GM23338 (cell line): ENCODE data around the gene CD6. TPM values are rescaled to one million over a fixed set of nuclear protein-coding genes. Genes with fewer than 3 reads are reported as not detected.

Experiments used
- ATAC-seq: fragments of 200-7000 bp; cut with Tn5 transposase; 3 replicates; pipeline ENCODE4 v1.9.1; 2020
- DNase-seq: peaks from one replicate; pipeline ENCODE4 v3.0.0-alpha.2; 2015; ENCODE audit warnings: low spot score
- H2AFZ ChIP-seq: fragments of 200-600 bp; sonication (generic); 2 replicates; pipeline ENCODE4 v1.8.0; 2016; ENCODE audit warnings: antibody characterized with exemption, mild to moderate bottlenecking, moderate library complexity
- H3F3A ChIP-seq: fragments of 200-600 bp; sonication (generic); replicated peaks from 2 replicates; pipeline ENCODE4 v1.8.0; 2017; ENCODE audit warnings: antibody characterized with exemption, mixed run types, low read depth
- H3K27ac ChIP-seq: fragments of 200-600 bp; sonication (generic); 2 replicates; pipeline ENCODE4 v1.6.1; 2016; ENCODE audit warnings: low read depth
- H3K27me3 ChIP-seq: fragments of 200-600 bp; sonication (generic); 2 replicates; pipeline ENCODE4 v1.8.0; 2016; ENCODE audit warnings: mild to moderate bottlenecking, mixed run types, moderate library complexity; ENCODE audit not compliant: insufficient read depth
- H3K36me3 ChIP-seq: fragments of 200-600 bp; sonication (generic); 2 replicates; pipeline ENCODE4 v1.8.0; 2016; ENCODE audit warnings: mild to moderate bottlenecking; ENCODE audit not compliant: insufficient read depth
- H3K4me1 ChIP-seq: fragments of 200-600 bp; sonication (generic); 2 replicates; pipeline ENCODE4 v1.8.0; 2016; ENCODE audit warnings: mild to moderate bottlenecking, moderate library complexity; ENCODE audit not compliant: insufficient read depth
- H3K4me2 ChIP-seq: fragments of 200-600 bp; sonication (generic); 2 replicates; pipeline ENCODE4 v1.7.1; 2017; ENCODE audit warnings: mixed run types
- H3K4me3 ChIP-seq: fragments of 200-600 bp; sonication (generic); 2 replicates; pipeline ENCODE4 v1.6.1; 2016; ENCODE audit warnings: mixed run types
- H3K79me2 ChIP-seq: fragments of 200-600 bp; sonication (generic); replicated peaks from 2 replicates; pipeline ENCODE4 v1.8.0; 2017; ENCODE audit warnings: mild to moderate bottlenecking; ENCODE audit not compliant: insufficient read depth
- H3K9me2 ChIP-seq: fragments of 200-600 bp; sonication (generic); 2 replicates; pipeline ENCODE4 v1.8.0; 2017; ENCODE audit not compliant: insufficient read depth
- H4K20me1 ChIP-seq: fragments of 200-600 bp; sonication (generic); replicated peaks from 2 replicates; pipeline ENCODE4 v1.8.0; 2017; ENCODE audit warnings: mild to moderate bottlenecking; ENCODE audit not compliant: insufficient read depth
- H3K27ac Mint-ChIP-seq: 2 replicates; pipeline ENCODE4 v1.8.0; 2020; ENCODE audit warnings: inconsistent platforms, mild to moderate bottlenecking, moderate library complexity, mixed read lengths
- H3K27me3 Mint-ChIP-seq: 3 replicates; pipeline ENCODE4 v1.8.0; 2022; ENCODE audit warnings: low read depth, mild to moderate bottlenecking, moderate library complexity, mixed read lengths, inconsistent platforms; ENCODE audit not compliant: insufficient read depth, poor library complexity
- H3K36me3 Mint-ChIP-seq: 3 replicates; pipeline ENCODE4 v1.8.0; 2021; ENCODE audit warnings: low read depth, mild to moderate bottlenecking, inconsistent platforms, moderate library complexity, mixed read lengths
- H3K4me1 Mint-ChIP-seq: 3 replicates; pipeline ENCODE4 v1.8.0; 2020; ENCODE audit warnings: mild to moderate bottlenecking, inconsistent platforms, mixed read lengths
- H3K4me3 Mint-ChIP-seq: 3 replicates; pipeline ENCODE4 v1.8.0; 2021; ENCODE audit warnings: moderate library complexity, mild to moderate bottlenecking, inconsistent platforms, mixed read lengths
- H3K9me3 Mint-ChIP-seq: 3 replicates; pipeline ENCODE4 v1.8.0; 2020; ENCODE audit warnings: moderate library complexity, mild to moderate bottlenecking, inconsistent platforms, mixed read lengths
- CREB1 ChIP-seq: fragments of 250-450 bp; sonication (Bioruptor Pico); IDR thresholded peaks from 2 replicates; pipeline ENCODE4 v1.5.0; 2020; ENCODE audit warnings: low read depth, mild to moderate bottlenecking, moderate library complexity
- EZH2 ChIP-seq: fragments of 200-600 bp; sonication (generic); IDR thresholded peaks from one replicate; pipeline ENCODE4 v1.8.0; 2017; ENCODE audit warnings: antibody characterized with exemption, mild to moderate bottlenecking, low read depth; ENCODE audit not compliant: unreplicated experiment
- EZH2phosphoT487 ChIP-seq: fragments of 200-600 bp; sonication (generic); IDR thresholded peaks from one replicate; pipeline ENCODE4 v1.8.1; 2018; ENCODE audit warnings: antibody characterized with exemption; ENCODE audit not compliant: unreplicated experiment
- JUNB ChIP-seq: IDR thresholded peaks from one replicate; pipeline ENCODE4 v1.6.1; 2016; ENCODE audit warnings: antibody characterized with exemption; ENCODE audit not compliant: unreplicated experiment
- NANOG ChIP-seq: IDR thresholded peaks from 2 replicates; pipeline ENCODE4 v1.6.1; 2016; ENCODE audit warnings: antibody characterized with exemption, borderline replicate concordance
- POLR2AphosphoS5 ChIP-seq: IDR thresholded peaks from 2 replicates; pipeline ENCODE4 v1.6.1; 2016; ENCODE audit warnings: antibody characterized with exemption, low read depth
- STAT1 ChIP-seq: IDR thresholded peaks from one replicate; pipeline ENCODE4 v1.6.1; 2016; ENCODE audit warnings: antibody characterized with exemption; ENCODE audit not compliant: unreplicated experiment
- ZNF114 ChIP-seq: fragments of 250-450 bp; sonication (Bioruptor Pico); IDR thresholded peaks from 2 replicates; pipeline ENCODE4 v1.5.0; 2020; ENCODE audit warnings: mild to moderate bottlenecking, moderate library complexity
- ZNF331 ChIP-seq: fragments of 250-450 bp; sonication (Bioruptor Pico); IDR thresholded peaks from 2 replicates; pipeline ENCODE4 v1.5.0; 2020; ENCODE audit warnings: low read depth, mild to moderate bottlenecking, moderate library complexity
- polyA plus RNA-seq: library from polyadenylated mRNA; unstranded; fragments of >200 nt; fragmentation: Nextera tagmentation; extraction: Ambion mirVana; gene quantifications from 2 replicates; pipeline ENCODE4 v1.2.1, GENCODE V29; 2016
- total RNA-seq: library from RNA; depleted of rRNA; stranded (reverse); fragments of >200 nt; shearing (Covaris generic); gene quantifications from 2 replicates; pipeline ENCODE4 v1.2.3, GENCODE V29; 2014
- TF ChIP-seq, protein P1 (sequence below): fragments of 250-450 bp; sonication (Bioruptor Pico); IDR thresholded peaks from 2 replicates; pipeline ENCODE4 v1.5.0; 2020; ENCODE audit warnings: mild to moderate bottlenecking, moderate library complexity
- TF ChIP-seq, protein P2 (sequence below), 2 experiments: fragments of 200-600 bp in 1 of 2; sonication (generic) in 1 of 2; conservative IDR thresholded peaks; 2 replicates each; pipeline versions ENCODE4 v1.5.1 to v1.6.1; 2016 to 2017; ENCODE audit warnings: antibody characterized with exemption in 2 of 2, low read depth in 2 of 2, mild to moderate bottlenecking in 2 of 2, moderate library complexity in 1 of 2
- TF ChIP-seq, protein P3 (sequence below): IDR thresholded peaks from one replicate; pipeline ENCODE4 v1.6.1; 2018; ENCODE audit warnings: antibody characterized with exemption; ENCODE audit not compliant: unreplicated experiment
- TF ChIP-seq, protein P4 (sequence below): IDR thresholded peaks from 2 replicates; pipeline ENCODE4 v1.6.1; 2016; ENCODE audit warnings: antibody characterized with exemption

The CD6 gene
- total and polyA plus RNA-seq, 2 experiments from 2014 or later = 0.49 TPM; not detected in 1

DNA sequence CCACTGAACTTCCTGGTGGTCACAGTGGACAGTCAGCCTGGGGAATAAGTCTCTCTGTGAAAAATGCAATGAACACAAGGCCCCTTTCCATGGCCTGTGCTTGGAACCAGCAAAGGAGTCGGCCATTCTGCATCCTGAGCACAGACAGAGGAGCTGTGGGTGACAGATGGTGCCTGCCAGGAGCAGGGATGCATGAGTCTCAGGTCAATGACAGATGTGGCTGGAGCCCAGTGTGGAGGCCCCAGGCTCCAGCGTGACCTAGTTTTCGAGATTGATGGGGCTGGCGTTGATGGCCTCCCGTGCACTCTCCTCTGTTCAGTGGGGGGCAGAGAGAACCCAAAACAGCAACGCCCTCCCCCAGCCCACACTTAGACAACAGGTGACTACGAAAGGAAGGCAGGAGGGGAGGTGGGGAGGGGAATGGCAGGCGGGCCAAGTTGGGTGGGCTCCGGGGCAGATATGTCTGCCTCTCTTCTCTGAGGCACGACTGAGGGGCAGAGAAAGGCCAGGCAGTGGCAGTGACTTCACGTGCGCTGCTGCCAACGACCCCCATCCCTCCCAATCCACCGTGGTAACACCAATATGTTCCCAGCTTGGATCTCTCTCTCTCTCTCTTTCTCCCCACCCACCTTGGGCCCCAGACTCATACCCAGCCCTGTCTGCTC is 96.4 kb downstream of the CD6 start:
- no peak for ATAC-seq

More for the DNA sequence above, 96.4 kb downstream of the CD6 start:
- Histone ChIP-seq H3F3A (no peaks in the 10 kb centered on the region), H2AFZ (no peak overlapping the region), H3K36me3 (no peaks in the 10 kb centered on the region), H3K4me3 (no peak overlapping the region), H3K27me3 (no peaks in the 10 kb centered on the region), H4K20me1 (no peaks in the 10 kb centered on the region), H3K79me2 (no peaks in the 10 kb centered on the region), H3K27ac (no peak overlapping the region), H3K4me1 (no peaks in the 10 kb centered on the region), H3K9me2 (no peaks in the 10 kb centered on the region), H3K4me2 (no peak overlapping the region)
- TF ChIP-seq ZNF331 (CRISPR knock-in tag) = no peak
- TF ChIP-seq, protein P1, sequence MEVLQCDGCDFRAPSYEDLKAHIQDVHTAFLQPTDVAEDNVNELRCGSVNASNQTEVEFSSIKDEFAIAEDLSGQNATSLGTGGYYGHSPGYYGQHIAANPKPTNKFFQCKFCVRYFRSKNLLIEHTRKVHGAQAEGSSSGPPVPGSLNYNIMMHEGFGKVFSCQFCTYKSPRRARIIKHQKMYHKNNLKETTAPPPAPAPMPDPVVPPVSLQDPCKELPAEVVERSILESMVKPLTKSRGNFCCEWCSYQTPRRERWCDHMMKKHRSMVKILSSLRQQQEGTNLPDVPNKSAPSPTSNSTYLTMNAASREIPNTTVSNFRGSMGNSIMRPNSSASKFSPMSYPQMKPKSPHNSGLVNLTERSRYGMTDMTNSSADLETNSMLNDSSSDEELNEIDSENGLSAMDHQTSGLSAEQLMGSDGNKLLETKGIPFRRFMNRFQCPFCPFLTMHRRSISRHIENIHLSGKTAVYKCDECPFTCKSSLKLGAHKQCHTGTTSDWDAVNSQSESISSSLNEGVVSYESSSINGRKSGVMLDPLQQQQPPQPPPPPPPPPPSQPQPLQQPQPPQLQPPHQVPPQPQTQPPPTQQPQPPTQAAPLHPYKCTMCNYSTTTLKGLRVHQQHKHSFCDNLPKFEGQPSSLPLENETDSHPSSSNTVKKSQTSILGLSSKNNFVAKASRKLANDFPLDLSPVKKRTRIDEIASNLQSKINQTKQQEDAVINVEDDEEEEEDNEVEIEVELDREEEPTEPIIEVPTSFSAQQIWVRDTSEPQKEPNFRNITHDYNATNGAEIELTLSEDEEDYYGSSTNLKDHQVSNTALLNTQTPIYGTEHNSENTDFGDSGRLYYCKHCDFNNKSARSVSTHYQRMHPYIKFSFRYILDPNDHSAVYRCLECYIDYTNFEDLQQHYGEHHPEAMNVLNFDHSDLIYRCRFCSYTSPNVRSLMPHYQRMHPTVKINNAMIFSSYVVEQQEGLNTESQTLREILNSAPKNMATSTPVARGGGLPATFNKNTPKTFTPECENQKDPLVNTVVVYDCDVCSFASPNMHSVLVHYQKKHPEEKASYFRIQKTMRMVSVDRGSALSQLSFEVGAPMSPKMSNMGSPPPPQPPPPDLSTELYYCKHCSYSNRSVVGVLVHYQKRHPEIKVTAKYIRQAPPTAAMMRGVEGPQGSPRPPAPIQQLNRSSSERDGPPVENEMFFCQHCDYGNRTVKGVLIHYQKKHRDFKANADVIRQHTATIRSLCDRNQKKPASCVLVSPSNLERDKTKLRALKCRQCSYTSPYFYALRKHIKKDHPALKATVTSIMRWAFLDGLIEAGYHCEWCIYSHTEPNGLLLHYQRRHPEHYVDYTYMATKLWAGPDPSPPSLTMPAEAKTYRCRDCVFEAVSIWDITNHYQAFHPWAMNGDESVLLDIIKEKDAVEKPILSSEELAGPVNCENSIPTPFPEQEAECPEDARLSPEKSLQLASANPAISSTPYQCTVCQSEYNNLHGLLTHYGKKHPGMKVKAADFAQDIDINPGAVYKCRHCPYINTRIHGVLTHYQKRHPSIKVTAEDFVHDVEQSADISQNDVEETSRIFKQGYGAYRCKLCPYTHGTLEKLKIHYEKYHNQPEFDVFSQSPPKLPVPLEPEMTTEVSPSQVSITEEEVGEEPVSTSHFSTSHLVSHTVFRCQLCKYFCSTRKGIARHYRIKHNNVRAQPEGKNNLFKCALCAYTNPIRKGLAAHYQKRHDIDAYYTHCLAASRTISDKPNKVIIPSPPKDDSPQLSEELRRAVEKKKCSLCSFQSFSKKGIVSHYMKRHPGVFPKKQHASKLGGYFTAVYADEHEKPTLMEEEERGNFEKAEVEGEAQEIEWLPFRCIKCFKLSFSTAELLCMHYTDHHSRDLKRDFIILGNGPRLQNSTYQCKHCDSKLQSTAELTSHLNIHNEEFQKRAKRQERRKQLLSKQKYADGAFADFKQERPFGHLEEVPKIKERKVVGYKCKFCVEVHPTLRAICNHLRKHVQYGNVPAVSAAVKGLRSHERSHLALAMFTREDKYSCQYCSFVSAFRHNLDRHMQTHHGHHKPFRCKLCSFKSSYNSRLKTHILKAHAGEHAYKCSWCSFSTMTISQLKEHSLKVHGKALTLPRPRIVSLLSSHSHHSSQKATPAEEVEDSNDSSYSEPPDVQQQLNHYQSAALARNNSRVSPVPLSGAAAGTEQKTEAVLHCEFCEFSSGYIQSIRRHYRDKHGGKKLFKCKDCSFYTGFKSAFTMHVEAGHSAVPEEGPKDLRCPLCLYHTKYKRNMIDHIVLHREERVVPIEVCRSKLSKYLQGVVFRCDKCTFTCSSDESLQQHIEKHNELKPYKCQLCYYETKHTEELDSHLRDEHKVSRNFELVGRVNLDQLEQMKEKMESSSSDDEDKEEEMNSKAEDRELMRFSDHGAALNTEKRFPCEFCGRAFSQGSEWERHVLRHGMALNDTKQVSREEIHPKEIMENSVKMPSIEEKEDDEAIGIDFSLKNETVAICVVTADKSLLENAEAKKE = no peak
- TF ChIP-seq EZH2phosphoT487 = no peak
- TF ChIP-seq NANOG = no peak
- TF ChIP-seq, protein P2, sequence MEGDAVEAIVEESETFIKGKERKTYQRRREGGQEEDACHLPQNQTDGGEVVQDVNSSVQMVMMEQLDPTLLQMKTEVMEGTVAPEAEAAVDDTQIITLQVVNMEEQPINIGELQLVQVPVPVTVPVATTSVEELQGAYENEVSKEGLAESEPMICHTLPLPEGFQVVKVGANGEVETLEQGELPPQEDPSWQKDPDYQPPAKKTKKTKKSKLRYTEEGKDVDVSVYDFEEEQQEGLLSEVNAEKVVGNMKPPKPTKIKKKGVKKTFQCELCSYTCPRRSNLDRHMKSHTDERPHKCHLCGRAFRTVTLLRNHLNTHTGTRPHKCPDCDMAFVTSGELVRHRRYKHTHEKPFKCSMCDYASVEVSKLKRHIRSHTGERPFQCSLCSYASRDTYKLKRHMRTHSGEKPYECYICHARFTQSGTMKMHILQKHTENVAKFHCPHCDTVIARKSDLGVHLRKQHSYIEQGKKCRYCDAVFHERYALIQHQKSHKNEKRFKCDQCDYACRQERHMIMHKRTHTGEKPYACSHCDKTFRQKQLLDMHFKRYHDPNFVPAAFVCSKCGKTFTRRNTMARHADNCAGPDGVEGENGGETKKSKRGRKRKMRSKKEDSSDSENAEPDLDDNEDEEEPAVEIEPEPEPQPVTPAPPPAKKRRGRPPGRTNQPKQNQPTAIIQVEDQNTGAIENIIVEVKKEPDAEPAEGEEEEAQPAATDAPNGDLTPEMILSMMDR (conservative IDR thresholded peaks at IDR 0.05; ENCODE audit: low read depth in 2 of 2) = no peak
- TF ChIP-seq, protein P3, sequence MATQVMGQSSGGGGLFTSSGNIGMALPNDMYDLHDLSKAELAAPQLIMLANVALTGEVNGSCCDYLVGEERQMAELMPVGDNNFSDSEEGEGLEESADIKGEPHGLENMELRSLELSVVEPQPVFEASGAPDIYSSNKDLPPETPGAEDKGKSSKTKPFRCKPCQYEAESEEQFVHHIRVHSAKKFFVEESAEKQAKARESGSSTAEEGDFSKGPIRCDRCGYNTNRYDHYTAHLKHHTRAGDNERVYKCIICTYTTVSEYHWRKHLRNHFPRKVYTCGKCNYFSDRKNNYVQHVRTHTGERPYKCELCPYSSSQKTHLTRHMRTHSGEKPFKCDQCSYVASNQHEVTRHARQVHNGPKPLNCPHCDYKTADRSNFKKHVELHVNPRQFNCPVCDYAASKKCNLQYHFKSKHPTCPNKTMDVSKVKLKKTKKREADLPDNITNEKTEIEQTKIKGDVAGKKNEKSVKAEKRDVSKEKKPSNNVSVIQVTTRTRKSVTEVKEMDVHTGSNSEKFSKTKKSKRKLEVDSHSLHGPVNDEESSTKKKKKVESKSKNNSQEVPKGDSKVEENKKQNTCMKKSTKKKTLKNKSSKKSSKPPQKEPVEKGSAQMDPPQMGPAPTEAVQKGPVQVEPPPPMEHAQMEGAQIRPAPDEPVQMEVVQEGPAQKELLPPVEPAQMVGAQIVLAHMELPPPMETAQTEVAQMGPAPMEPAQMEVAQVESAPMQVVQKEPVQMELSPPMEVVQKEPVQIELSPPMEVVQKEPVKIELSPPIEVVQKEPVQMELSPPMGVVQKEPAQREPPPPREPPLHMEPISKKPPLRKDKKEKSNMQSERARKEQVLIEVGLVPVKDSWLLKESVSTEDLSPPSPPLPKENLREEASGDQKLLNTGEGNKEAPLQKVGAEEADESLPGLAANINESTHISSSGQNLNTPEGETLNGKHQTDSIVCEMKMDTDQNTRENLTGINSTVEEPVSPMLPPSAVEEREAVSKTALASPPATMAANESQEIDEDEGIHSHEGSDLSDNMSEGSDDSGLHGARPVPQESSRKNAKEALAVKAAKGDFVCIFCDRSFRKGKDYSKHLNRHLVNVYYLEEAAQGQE = no peak
- TF ChIP-seq POLR2AphosphoS5 = no peak
- TF ChIP-seq, protein P4, sequence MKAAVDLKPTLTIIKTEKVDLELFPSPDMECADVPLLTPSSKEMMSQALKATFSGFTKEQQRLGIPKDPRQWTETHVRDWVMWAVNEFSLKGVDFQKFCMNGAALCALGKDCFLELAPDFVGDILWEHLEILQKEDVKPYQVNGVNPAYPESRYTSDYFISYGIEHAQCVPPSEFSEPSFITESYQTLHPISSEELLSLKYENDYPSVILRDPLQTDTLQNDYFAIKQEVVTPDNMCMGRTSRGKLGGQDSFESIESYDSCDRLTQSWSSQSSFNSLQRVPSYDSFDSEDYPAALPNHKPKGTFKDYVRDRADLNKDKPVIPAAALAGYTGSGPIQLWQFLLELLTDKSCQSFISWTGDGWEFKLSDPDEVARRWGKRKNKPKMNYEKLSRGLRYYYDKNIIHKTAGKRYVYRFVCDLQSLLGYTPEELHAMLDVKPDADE = no peak
- no peak for TF ChIP-seq EZH2
- TF ChIP-seq JUNB = no peak
- no peak for TF ChIP-seq ZNF114 (CRISPR knock-in tag)
- TF ChIP-seq STAT1 = no peak
- no peak for TF ChIP-seq CREB1 (CRISPR knock-in tag)
- no peak overlapping the region for H3K27ac Mint-ChIP-seq
- no peaks in the 10 kb centered on the region for H3K9me3 Mint-ChIP-seq
- H3K4me1 Mint-ChIP-seq = peaks cover 3% of the 10 kb centered on the region; the same call in 1 of the 3 replicates
- peaks cover 6% of the 10 kb centered on the region for H3K27me3 Mint-ChIP-seq
- H3K36me3 Mint-ChIP-seq = no peaks in the 10 kb centered on the region
- H3K4me3 Mint-ChIP-seq = no peak overlapping the region
- no peak for DNase-seq
